ENCODE results near the gene PROX1.

Gene PROX1

DNA sequence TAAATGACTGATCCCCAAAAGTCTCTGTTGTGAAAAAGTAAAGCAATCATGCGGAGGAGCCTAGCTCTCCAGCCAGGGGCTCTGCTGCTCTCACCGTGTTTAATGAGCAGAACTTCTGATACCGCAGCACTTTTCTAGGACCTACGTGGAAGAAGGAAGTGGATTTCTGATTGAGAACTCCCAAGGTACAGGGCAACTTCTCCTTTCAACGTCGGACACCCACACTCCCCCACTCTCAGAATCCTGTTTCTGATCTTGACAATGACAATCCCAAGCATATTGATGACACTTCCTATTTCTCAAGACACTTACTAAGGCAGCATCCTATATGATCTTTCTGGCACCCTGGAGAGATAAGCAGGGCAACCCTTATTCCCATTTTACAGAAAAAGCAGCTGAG, 78.4 kb downstream of the PROX1 start:
- no peak overlapping the region for H3K9ac ChIP-seq (ENCODE audit: low read depth, low read length)
- no peaks in the 10 kb centered on the region for H3K4me1 ChIP-seq (ENCODE audit: insufficient read depth, low read length)
- no peaks in the 10 kb centered on the region for H3K27me3 ChIP-seq (ENCODE audit: insufficient read depth, low read length)
- no peaks in the 10 kb centered on the region for H3K9me3 ChIP-seq (ENCODE audit: insufficient read depth, low read depth, low read length)
- H3K27ac ChIP-seq (ENCODE audit: low read length): no peak overlapping the region
- no peak overlapping the region for H3K4me3 ChIP-seq (ENCODE audit: low read length)
- no peaks in the 10 kb centered on the region for H3K36me3 ChIP-seq (ENCODE audit: insufficient read depth, low read depth, low read length)

DNA sequence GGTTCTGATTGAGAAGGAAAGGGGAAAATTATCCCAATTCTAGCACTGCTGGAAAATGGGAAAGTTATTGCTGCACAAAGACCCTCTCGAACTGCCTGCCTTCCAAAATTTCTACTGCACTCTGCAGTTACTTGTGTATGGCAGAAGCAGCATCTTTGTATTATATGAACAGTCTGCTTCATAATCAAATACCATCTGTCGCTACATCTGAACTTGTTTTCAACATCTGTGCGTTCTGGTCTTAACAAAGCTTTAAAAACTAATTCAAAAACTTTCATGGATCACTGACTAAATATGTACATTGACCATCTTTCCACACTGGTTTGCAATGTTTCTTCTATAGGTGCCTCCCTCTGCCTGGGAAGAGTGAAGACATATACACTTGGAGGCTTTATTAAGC, 79.2 kb downstream of the PROX1 start:
- H3K36me3 ChIP-seq (ENCODE audit: insufficient read depth, low read depth, low read length): no peaks in the 10 kb centered on the region
- H3K4me1 ChIP-seq (ENCODE audit: insufficient read depth, low read length): no peaks in the 10 kb centered on the region
- no peaks in the 10 kb centered on the region for H3K27me3 ChIP-seq (ENCODE audit: insufficient read depth, low read length)
- H3K27ac ChIP-seq (ENCODE audit: low read length): no peak overlapping the region
- H3K4me3 ChIP-seq (ENCODE audit: low read length): no peak overlapping the region
- H3K9me3 ChIP-seq (ENCODE audit: insufficient read depth, low read depth, low read length): no peaks in the 10 kb centered on the region
- no peak overlapping the region for H3K9ac ChIP-seq (ENCODE audit: low read depth, low read length)

DNA sequence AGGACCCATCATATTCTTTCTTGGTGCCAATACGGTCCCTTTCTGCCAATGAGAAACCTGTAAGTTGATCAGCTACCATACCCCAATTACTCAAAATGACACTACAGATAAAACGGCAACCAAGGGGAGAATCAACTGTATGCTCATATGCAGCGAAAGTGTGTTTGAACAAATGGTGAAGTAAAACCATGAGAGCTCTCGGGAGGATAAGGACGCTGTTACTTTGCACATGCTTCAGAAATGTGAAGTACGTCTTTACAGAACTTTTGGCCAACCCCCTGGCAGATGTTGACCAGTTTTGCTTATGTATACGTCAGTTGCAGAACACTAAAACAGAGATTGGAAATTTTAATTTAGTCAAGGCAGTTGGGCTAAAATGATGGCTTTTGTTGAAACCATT, 79.6 kb downstream of the PROX1 start:
- H3K9me3 ChIP-seq (ENCODE audit: insufficient read depth, low read depth, low read length): no peaks in the 10 kb centered on the region
- H3K4me3 ChIP-seq (ENCODE audit: low read length): no peak overlapping the region
- H3K27me3 ChIP-seq (ENCODE audit: insufficient read depth, low read length): no peaks in the 10 kb centered on the region
- H3K9ac ChIP-seq (ENCODE audit: low read depth, low read length): no peak overlapping the region
- no peak overlapping the region for H3K27ac ChIP-seq (ENCODE audit: low read length)
- H3K36me3 ChIP-seq (ENCODE audit: insufficient read depth, low read depth, low read length): no peaks in the 10 kb centered on the region
- no peaks in the 10 kb centered on the region for H3K4me1 ChIP-seq (ENCODE audit: insufficient read depth, low read length)

DNA sequence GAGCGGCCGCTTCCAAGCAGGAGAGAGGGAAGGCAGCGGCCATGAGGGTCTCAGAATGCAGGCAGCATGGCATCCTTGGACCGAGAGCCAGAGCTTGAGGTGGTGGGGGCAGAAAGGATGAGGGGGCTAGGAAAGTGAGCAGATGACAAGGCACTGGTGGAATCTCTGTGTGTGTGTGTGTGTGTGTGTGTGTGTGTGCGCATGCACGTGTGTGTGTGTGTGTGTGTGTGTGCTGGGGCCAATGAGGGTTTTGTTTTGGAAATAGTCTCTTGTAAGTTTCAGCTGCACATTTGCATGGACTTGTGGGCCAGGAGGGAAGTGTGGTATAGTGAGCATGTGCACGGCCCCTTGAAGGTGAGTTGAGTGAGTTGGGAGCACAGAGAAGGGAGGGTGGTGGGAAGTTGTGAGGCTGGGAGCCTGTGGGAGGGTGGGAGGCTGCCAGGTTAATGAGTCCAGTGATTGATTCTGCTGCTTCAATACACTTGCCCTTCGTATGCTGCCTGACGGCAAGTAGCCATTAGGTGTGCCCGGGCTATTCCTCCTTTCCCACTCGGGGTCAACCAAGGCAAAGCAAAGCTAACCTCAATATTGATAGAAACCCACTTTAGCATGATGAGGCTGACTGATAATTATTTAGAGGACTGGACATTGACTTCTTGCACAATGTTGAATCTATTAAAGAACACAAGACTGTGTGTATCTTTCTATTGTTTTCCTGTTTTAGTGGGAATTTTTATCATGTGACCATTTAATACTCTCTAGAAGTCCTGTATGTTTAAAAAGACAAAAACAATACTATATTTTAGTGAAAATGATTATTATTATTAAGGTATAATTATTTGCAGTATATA, 80.3 kb downstream of the PROX1 start:
- Histone ChIP-seq H3K4me3 (ENCODE audit: low read length) (no peak overlapping the region), H3K9me3 (ENCODE audit: insufficient read depth, low read depth, low read length) (no peaks in the 10 kb centered on the region), H3K9ac (ENCODE audit: low read depth, low read length) (no peak overlapping the region), H3K27ac (ENCODE audit: low read length) (no peak overlapping the region), H3K4me1 (ENCODE audit: insufficient read depth, low read length) (no peaks in the 10 kb centered on the region), H3K36me3 (ENCODE audit: insufficient read depth, low read depth, low read length) (no peaks in the 10 kb centered on the region), H3K27me3 (ENCODE audit: insufficient read depth, low read length) (no peaks in the 10 kb centered on the region)

DNA sequence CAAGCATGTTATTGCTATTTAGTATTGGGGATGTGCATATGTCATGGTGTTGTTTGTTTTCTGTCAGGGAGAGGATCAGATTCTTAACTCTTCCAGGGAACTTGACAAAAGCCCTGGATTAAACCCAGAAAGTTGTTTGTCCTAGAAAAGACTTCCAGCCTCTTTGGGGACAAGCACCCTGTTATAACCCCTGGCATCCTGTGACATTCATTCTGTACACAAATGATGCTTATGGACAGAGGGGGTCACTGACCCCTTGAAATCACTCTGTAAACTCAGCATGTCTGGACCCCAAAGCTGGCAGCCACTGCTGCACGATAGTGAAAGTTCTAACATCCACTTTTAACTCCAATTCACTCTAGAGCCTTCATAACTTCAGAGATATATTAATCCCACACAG, 81.2 kb downstream of the PROX1 start:
- H3K9ac ChIP-seq (ENCODE audit: low read depth, low read length): no peak overlapping the region
- no peaks in the 10 kb centered on the region for H3K36me3 ChIP-seq (ENCODE audit: insufficient read depth, low read depth, low read length)
- no peaks in the 10 kb centered on the region for H3K4me1 ChIP-seq (ENCODE audit: insufficient read depth, low read length)
- H3K9me3 ChIP-seq (ENCODE audit: insufficient read depth, low read depth, low read length): no peaks in the 10 kb centered on the region
- H3K27ac ChIP-seq (ENCODE audit: low read length): no peak overlapping the region
- no peak overlapping the region for H3K4me3 ChIP-seq (ENCODE audit: low read length)
- H3K27me3 ChIP-seq (ENCODE audit: insufficient read depth, low read length): no peaks in the 10 kb centered on the region

DNA sequence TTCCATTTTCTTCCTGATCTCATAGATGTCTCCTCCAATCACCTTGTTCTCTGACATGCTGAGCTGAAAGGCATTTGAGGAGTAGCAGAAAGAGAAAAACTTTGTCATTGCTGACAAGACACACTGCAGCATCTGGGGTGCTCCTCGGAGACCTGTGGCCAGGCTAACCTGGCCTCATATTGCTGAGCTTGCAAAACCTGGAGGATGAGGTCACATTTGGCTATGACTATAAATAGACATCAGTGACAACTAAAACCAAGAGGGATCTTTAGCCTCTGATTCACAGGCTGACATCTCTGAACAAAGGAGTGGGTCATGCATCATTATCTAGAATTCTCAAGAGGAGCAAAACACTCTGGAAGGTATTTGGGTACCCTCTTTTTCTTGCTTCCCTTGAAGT, 83.7 kb downstream of the PROX1 start:
- H3K9ac ChIP-seq (ENCODE audit: low read depth, low read length): no peak overlapping the region
- H3K4me3 ChIP-seq (ENCODE audit: low read length): no peak overlapping the region
- H3K9me3 ChIP-seq (ENCODE audit: insufficient read depth, low read depth, low read length): no peaks in the 10 kb centered on the region
- no peaks in the 10 kb centered on the region for H3K4me1 ChIP-seq (ENCODE audit: insufficient read depth, low read length)
- H3K27ac ChIP-seq (ENCODE audit: low read length): no peak overlapping the region
- no peaks in the 10 kb centered on the region; the same call in 1 of the 2 replicates for H3K27me3 ChIP-seq (ENCODE audit: insufficient read depth, low read length)
- no peaks in the 10 kb centered on the region for H3K36me3 ChIP-seq (ENCODE audit: insufficient read depth, low read depth, low read length)

DNA sequence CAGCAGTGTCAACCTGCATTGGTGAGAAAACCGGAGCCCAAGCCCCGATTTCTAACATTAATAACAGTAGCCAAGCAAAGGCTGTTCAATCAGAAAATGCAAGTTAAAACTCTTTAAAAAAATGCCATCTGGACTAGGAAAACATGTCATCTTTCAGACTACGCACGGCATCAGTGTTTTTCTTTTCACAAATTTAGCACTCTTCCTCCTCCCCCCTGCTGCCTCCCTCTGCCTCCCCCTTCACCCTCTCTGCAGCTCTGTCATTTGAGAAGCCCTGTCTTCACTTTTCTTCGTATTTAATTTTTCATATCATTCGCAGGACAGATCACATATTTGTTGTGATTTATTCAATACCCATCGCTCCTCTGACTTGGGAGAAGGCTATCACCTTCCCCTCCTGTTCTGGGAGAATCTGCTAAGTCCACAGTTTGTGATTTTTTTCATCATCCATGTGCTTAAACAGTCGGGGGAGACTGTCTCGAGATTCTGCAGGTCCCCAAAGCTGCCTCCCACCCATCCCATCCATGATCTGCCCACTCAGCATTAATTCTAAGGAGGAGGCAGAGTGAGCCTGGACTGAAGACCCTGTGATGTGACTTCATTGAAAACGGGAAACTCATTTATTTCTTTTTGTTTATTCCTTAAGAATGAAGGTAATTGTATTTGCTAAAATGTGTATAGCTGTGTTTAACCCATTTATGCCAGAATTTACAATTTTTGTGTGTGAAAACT, 84.8 kb downstream of the PROX1 start:
- H3K4me1 ChIP-seq (ENCODE audit: insufficient read depth, low read length): no peaks in the 10 kb centered on the region
- H3K9me3 ChIP-seq (ENCODE audit: insufficient read depth, low read depth, low read length): no peaks in the 10 kb centered on the region
- H3K4me3 ChIP-seq (ENCODE audit: low read length): no peak overlapping the region
- no peaks in the 10 kb centered on the region; the same call in 1 of the 2 replicates for H3K27me3 ChIP-seq (ENCODE audit: insufficient read depth, low read length)
- H3K9ac ChIP-seq (ENCODE audit: low read depth, low read length): no peak overlapping the region
- no peaks in the 10 kb centered on the region for H3K36me3 ChIP-seq (ENCODE audit: insufficient read depth, low read depth, low read length)
- no peak overlapping the region for H3K27ac ChIP-seq (ENCODE audit: low read length)

DNA sequence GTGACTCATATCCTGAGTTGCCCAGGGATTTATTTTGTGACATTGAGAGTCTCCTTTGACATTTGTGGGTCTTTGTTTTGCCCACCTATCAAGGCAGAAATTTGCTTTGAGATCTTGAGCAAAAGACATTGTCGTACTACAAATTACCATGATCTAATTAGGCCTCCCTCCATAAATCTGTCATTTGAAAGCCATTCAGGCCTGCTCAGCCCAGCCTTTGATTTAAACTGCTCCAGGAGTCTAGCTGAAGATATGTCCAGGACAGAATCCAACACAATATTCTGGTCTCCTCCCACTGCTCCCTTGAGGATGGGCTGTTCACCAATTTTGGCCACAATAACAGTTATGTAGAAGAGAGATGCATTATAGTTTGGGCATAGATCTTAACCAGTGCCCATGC, 86.7 kb downstream of the PROX1 start:
- no peak overlapping the region for H3K27ac ChIP-seq (ENCODE audit: low read length)
- no peaks in the 10 kb centered on the region; the same call in 1 of the 2 replicates for H3K27me3 ChIP-seq (ENCODE audit: insufficient read depth, low read length)
- H3K9ac ChIP-seq (ENCODE audit: low read depth, low read length): no peak overlapping the region
- no peaks in the 10 kb centered on the region for H3K9me3 ChIP-seq (ENCODE audit: insufficient read depth, low read depth, low read length)
- no peak overlapping the region for H3K4me3 ChIP-seq (ENCODE audit: low read length)
- peaks cover 9% of the 10 kb centered on the region for H3K4me1 ChIP-seq (ENCODE audit: insufficient read depth, low read length)
- H3K36me3 ChIP-seq (ENCODE audit: insufficient read depth, low read depth, low read length): no peaks in the 10 kb centered on the region

DNA sequence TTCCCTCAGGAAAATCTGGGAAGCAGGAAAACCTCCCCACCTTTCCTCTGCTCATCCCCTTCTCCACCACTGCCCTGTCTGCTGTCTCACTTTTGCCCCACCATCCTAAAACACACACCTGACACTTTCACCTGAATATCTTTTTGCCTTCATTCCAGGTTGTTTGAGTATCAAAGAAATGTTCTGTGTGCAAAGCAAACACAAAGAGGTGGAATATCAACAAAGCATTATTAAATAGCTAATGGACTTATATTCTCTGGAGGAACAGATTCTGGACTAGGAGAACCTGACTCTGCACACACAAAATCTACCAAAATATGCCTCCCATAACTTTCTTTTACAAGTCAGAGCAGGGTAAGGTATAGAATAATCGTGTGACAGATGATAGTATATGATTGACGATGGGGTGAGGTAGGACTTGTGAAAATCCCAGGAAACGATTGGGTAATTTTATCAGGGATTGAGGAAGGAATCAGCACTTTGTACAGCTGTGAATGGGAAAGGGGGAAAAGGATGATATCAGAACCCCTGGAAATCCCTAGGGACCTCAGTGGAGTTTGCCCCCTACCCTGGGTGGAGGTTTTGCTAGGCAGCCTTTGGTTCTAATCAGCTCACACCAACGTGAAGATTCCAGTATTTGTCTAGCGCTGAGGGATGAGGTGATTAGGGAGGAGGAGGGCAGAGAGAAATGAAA, 87.7 kb downstream of the PROX1 start:
- no peaks in the 10 kb centered on the region for H3K36me3 ChIP-seq (ENCODE audit: insufficient read depth, low read depth, low read length)
- H3K9me3 ChIP-seq (ENCODE audit: insufficient read depth, low read depth, low read length): no peaks in the 10 kb centered on the region
- H3K4me3 ChIP-seq (ENCODE audit: low read length): no peak overlapping the region
- no peak overlapping the region for H3K27ac ChIP-seq (ENCODE audit: low read length)
- H3K9ac ChIP-seq (ENCODE audit: low read depth, low read length): no peak overlapping the region
- H3K4me1 ChIP-seq (ENCODE audit: insufficient read depth, low read length): peaks cover 10% of the 10 kb centered on the region
- H3K27me3 ChIP-seq (ENCODE audit: insufficient read depth, low read length): no peaks in the 10 kb centered on the region; the same call in 1 of the 2 replicates

DNA sequence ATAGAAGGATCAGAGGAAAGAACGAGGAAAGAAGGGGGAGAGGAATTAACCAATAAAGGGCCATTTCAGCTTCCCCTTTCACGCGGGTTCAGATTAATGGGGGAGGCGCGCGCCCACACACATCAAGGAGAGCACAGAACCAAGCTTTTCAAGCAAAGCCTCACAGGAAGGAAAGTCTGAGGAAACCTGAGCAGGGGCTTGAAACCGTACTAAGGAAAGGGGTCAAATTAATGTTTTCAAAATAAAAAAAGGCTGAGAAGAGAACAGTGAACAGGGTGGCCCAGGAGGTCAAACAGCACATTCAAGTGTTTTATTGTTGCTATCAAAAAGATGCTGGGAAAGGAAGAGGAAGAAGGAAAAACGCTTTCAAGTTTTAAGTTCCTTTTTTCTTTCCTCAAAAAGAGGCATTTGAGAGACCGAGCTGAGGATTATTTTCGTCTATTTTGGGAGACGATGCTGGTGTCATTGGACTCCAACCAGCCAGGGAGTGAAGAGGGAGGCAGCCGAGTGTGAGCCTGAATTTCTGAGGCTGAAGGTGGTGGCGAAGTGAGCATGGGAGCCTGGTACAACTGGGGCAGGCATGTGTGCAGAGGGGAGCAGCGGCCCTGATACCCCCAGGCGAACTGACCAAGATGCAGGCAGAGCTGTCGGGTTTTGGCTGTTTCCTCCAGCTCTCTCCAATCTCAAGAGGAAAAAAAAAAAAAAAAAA, 88.4 kb downstream of the PROX1 start:
- Histone ChIP-seq H3K4me1 (ENCODE audit: insufficient read depth, low read length) (peaks cover 10% of the 10 kb centered on the region), H3K4me3 (ENCODE audit: low read length) (no peak overlapping the region), H3K9me3 (ENCODE audit: insufficient read depth, low read depth, low read length) (no peaks in the 10 kb centered on the region), H3K27ac (ENCODE audit: low read length) (no peak overlapping the region), H3K9ac (ENCODE audit: low read depth, low read length) (no peak overlapping the region), H3K27me3 (ENCODE audit: insufficient read depth, low read length) (no peaks in the 10 kb centered on the region; the same call in 1 of the 2 replicates), H3K36me3 (ENCODE audit: insufficient read depth, low read depth, low read length) (no peaks in the 10 kb centered on the region)

DNA sequence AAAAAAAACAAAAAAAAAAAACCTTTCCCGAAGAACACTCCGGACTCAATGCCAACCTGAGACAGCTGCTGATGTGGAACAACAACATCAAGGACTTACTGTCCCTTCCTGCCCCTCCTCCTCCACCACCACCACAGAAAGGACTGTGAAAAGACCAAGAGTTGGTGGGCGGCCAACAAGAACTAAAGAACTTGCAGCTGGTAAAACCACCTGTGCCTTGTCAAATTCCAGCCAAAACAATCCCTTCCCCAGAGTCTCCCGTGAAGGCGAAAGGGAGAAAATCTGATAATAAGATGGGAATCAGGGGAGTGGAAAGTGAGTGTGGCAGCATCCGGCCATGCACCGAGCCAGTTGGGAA, 88.9 kb downstream of the PROX1 start:
- H3K27me3 ChIP-seq (ENCODE audit: insufficient read depth, low read length): no peaks in the 10 kb centered on the region; the same call in 1 of the 2 replicates
- H3K9me3 ChIP-seq (ENCODE audit: insufficient read depth, low read depth, low read length): no peaks in the 10 kb centered on the region
- H3K4me1 ChIP-seq (ENCODE audit: insufficient read depth, low read length): peaks cover 10% of the 10 kb centered on the region
- no peak overlapping the region for H3K9ac ChIP-seq (ENCODE audit: low read depth, low read length)
- no peak overlapping the region for H3K4me3 ChIP-seq (ENCODE audit: low read length)
- no peak overlapping the region for H3K27ac ChIP-seq (ENCODE audit: low read length)
- H3K36me3 ChIP-seq (ENCODE audit: insufficient read depth, low read depth, low read length): no peaks in the 10 kb centered on the region

Data from iPS-20b (cell line).